Measurements from ENCODE around the gene DYNC1I2.

The DYNC1I2 gene

DNA sequence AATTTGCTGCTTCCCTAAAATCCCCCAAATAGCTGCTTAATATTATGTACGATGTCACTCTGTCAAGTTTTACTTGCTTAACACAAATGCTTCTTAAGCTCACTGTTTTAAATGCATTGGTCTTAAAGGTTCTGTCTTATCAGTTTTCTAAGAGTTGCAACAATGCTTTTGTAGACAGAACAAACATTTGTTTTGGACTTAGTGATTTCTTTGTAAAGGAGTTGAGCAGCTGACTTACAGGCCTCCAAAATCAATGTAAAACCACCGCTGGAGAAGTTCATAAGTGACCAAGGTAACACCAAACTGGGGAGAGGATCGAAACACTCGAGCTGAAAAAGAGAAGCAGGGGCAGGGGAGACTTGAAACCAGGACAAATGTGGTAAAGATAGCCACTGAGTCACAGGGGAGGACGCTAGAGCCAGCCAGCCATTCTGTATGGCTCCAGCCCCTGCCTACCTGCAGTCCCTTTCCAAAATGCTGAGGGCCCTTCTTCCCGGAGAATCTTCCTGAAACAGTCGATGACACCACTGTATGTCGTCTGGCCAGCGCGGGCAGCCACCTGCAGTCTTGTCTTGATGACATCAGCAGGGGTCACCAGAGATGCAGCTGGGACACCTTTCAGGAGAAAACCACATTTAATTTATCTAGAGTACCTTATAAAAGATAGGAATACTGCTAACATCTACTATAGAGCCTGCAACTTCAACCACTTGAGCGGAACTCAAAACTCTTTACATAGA lies 100.2 kb downstream of the DYNC1I2 start:
- no peaks in the 10 kb centered on the region for H3K27me3 ChIP-seq (ENCODE audit: control insufficient read depth in 1 of 2, insufficient read depth in 2 of 2, low read length in 2 of 2)
- no peak overlapping the region for H3K4me3 ChIP-seq (ENCODE audit: low read depth in 1 of 2, low read length in 2 of 2)
- no peak overlapping the region for H3K9ac ChIP-seq (ENCODE audit: low read length)
- peaks cover 51% of the 10 kb centered on the region for H3K36me3 ChIP-seq (ENCODE audit: insufficient read depth, low read length)
- H3K4me1 ChIP-seq (ENCODE audit: insufficient read depth, low read length) = no peaks in the 10 kb centered on the region
- H3K9me3 ChIP-seq (ENCODE audit: low read length) = no peaks in the 10 kb centered on the region
- no peak overlapping the region for H3K27ac ChIP-seq (ENCODE audit: low read depth, low read length)

GRCh38 chr2:171788316-171788993 lies 101.2 kb downstream of the DYNC1I2 start:
- H3K4me1 ChIP-seq (ENCODE audit: insufficient read depth, low read length) = no peaks in the 10 kb centered on the region
- no peaks in the 10 kb centered on the region for H3K9me3 ChIP-seq (ENCODE audit: low read length)
- no peaks in the 10 kb centered on the region for H3K27me3 ChIP-seq (ENCODE audit: control insufficient read depth in 1 of 2, insufficient read depth in 2 of 2, low read length in 2 of 2)
- no peak overlapping the region for H3K27ac ChIP-seq (ENCODE audit: low read depth, low read length)
- H3K36me3 ChIP-seq (ENCODE audit: insufficient read depth, low read length) = peaks cover 60% of the 10 kb centered on the region
- no peak overlapping the region for H3K4me3 ChIP-seq (ENCODE audit: low read depth in 1 of 2, low read length in 2 of 2)
- H3K9ac ChIP-seq (ENCODE audit: low read length) = no peak overlapping the region

DNA sequence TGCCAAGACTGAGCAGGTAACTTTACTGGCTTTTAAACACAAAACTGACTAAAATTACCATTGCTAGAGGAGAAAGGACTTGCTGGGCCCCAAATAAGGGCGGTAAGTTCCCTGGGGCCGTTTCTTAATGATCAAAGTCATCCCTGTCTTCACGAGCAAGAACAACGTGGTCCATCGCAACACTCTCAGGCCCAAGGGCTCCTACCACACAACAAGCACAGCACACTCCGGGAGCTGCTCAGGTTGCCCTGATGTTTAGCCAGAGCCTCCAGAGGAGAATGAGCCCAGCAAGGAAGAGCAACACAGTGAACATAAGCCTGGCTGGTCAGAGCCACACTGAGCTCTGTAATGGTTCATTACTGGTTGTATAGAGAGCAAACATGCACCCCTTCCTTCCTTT lies 102.7 kb downstream of the DYNC1I2 start:
- Histone ChIP-seq H3K27ac (ENCODE audit: low read depth, low read length) (no peak overlapping the region), H3K9me3 (ENCODE audit: low read length) (no peaks in the 10 kb centered on the region), H3K4me3 (ENCODE audit: low read depth in 1 of 2, low read length in 2 of 2) (no peak overlapping the region), H3K36me3 (ENCODE audit: insufficient read depth, low read length) (peaks cover 54% of the 10 kb centered on the region), H3K4me1 (ENCODE audit: insufficient read depth, low read length) (no peaks in the 10 kb centered on the region), H3K9ac (ENCODE audit: low read length) (no peak overlapping the region), H3K27me3 (ENCODE audit: control insufficient read depth in 1 of 2, insufficient read depth in 2 of 2, low read length in 2 of 2) (no peaks in the 10 kb centered on the region)

DNA sequence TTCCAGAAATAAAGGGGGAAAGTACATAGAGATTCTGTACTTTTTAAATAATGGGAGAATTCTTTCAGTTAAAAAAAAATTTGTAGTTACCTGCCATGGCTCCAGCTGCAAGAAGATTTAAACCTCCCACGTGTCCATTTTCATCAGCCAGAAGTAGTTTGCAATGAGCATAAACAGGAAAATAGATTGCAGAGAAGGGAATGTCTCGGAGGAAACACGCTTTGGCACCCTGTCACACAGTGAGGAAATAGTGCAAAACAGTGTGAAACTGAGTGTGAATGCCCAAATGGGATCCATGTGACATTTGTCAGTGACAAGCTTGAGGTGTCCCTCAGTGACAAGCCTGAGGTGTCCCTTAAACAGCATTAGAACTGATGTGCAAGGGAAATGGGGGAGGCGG lies 104.1 kb downstream of the DYNC1I2 start:
- H3K4me1 ChIP-seq (ENCODE audit: insufficient read depth, low read length) = no peaks in the 10 kb centered on the region
- H3K36me3 ChIP-seq (ENCODE audit: insufficient read depth, low read length) = peaks cover 45% of the 10 kb centered on the region
- H3K27ac ChIP-seq (ENCODE audit: low read depth, low read length) = no peak overlapping the region
- H3K27me3 ChIP-seq (ENCODE audit: control insufficient read depth in 1 of 2, insufficient read depth in 2 of 2, low read length in 2 of 2) = no peaks in the 10 kb centered on the region
- no peak overlapping the region for H3K9ac ChIP-seq (ENCODE audit: low read length)
- H3K9me3 ChIP-seq (ENCODE audit: low read length) = no peaks in the 10 kb centered on the region
- H3K4me3 ChIP-seq (ENCODE audit: low read depth in 1 of 2, low read length in 2 of 2) = no peak overlapping the region

DNA sequence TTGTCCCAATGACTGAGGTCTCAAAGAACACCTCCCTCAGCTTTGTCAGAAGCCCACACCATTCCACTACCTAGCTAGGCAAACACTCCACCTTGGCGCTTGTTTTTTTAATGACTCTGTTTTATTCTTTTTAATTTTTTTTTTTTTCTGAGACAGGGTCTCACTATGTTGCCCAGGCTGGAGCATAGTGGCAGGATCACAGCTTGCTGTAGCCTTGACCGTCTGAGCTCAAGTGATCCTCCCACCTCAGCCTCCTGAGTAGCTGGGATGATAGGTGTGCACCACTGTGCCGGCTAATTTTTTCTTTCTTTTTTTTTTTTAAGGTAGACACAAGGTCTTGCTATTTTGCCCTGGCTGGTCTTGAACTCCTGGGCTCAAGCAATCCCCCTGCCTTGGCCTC lies 104.9 kb downstream of the DYNC1I2 start:
- Histone ChIP-seq H3K9ac (ENCODE audit: low read length) (no peak overlapping the region), H3K4me1 (ENCODE audit: insufficient read depth, low read length) (no peaks in the 10 kb centered on the region), H3K9me3 (ENCODE audit: low read length) (no peaks in the 10 kb centered on the region), H3K4me3 (ENCODE audit: low read depth in 1 of 2, low read length in 2 of 2) (no peak overlapping the region), H3K36me3 (ENCODE audit: insufficient read depth, low read length) (peaks cover 45% of the 10 kb centered on the region), H3K27me3 (ENCODE audit: control insufficient read depth in 1 of 2, insufficient read depth in 2 of 2, low read length in 2 of 2) (no peaks in the 10 kb centered on the region), H3K27ac (ENCODE audit: low read depth, low read length) (no peak overlapping the region)

GRCh38 chr2:171792886-171793580 lies 105.8 kb downstream of the DYNC1I2 start:
- Histone ChIP-seq H3K4me1 (ENCODE audit: insufficient read depth, low read length) (no peaks in the 10 kb centered on the region), H3K27me3 (ENCODE audit: control insufficient read depth in 1 of 2, insufficient read depth in 2 of 2, low read length in 2 of 2) (no peaks in the 10 kb centered on the region), H3K4me3 (ENCODE audit: low read depth in 1 of 2, low read length in 2 of 2) (no peak overlapping the region), H3K36me3 (ENCODE audit: insufficient read depth, low read length) (peaks cover 39% of the 10 kb centered on the region), H3K9me3 (ENCODE audit: low read length) (no peaks in the 10 kb centered on the region), H3K9ac (ENCODE audit: low read length) (no peak overlapping the region), H3K27ac (ENCODE audit: low read depth, low read length) (no peak overlapping the region)

DNA sequence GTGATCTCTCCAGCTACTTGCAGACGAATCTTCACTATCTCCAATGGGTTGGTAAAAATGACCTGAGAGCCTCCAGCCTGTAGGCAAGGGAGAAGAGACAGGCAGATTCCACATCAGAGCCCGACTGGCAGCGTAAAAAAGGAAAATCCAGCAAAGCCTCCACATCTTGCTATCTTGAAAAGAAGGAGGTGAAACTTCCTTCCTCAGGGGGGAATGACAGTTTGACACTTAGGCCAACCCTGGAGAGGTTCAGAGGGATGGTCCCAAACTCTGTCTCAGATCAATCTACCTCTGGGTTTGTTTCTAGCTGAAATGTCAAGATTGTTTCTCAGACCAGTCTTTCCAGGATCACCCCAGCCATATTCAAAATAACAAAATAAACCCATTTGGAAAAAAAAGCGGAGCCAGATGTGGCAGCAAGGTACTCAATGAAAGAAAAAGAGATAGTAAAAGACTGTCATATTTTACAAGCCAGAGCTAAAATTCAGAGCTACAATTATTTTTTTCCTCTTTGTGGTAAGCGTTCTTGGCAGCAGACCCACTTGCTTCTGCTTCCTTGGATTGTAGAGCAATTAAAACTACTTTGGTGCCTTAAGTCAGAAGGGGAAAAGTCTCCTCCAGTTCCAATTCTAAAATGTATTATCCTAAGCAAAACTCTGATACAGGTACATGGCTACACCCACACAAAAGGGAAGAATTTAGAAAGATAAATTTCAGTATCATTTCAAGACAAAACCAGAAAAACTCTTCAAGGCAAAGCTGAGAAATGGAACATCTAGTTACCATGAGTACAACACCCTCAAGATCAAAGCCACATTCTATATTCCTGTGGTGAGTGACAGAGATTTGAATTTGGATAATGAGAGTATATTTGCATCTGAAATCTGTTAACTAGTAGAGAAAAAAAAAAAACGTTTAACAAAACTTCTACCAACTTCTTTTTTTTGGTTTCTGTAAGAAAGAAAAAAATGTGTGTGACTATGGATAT lies 106.7 kb downstream of the DYNC1I2 start:
- Histone ChIP-seq H3K36me3 (ENCODE audit: insufficient read depth, low read length) (peaks cover 39% of the 10 kb centered on the region), H3K4me3 (ENCODE audit: low read depth in 1 of 2, low read length in 2 of 2) (no peak overlapping the region), H3K4me1 (ENCODE audit: insufficient read depth, low read length) (no peaks in the 10 kb centered on the region), H3K9me3 (ENCODE audit: low read length) (no peaks in the 10 kb centered on the region), H3K27ac (ENCODE audit: low read depth, low read length) (no peak overlapping the region), H3K27me3 (ENCODE audit: control insufficient read depth in 1 of 2, insufficient read depth in 2 of 2, low read length in 2 of 2) (no peaks in the 10 kb centered on the region), H3K9ac (ENCODE audit: low read length) (no peak overlapping the region)

GRCh38 chr2:171794918-171795317 lies 107.6 kb downstream of the DYNC1I2 start:
- no peak overlapping the region for H3K27ac ChIP-seq (ENCODE audit: low read depth, low read length)
- H3K4me3 ChIP-seq (ENCODE audit: low read depth in 1 of 2, low read length in 2 of 2) = no peak overlapping the region
- no peaks in the 10 kb centered on the region for H3K4me1 ChIP-seq (ENCODE audit: insufficient read depth, low read length)
- H3K27me3 ChIP-seq (ENCODE audit: control insufficient read depth in 1 of 2, insufficient read depth in 2 of 2, low read length in 2 of 2) = no peaks in the 10 kb centered on the region
- no peak overlapping the region for H3K9ac ChIP-seq (ENCODE audit: low read length)
- H3K9me3 ChIP-seq (ENCODE audit: low read length) = no peaks in the 10 kb centered on the region
- peaks cover 34% of the 10 kb centered on the region for H3K36me3 ChIP-seq (ENCODE audit: insufficient read depth, low read length)
